UCSD-AML1 (cell line): ENCODE measurements around the gene STARD7.
"Not testable (repeated sequence)": the region's sequence is repeated elsewhere in the genome, so short reads cannot be mapped to it uniquely, and the experiment has no call there.

Experiments used
- DNase-seq: peaks from one replicate; lab custom pipeline; 2025; ENCODE audit not compliant: unreplicated experiment; lab: John Stamatoyannopoulos, UW

Gene STARD7

GRCh38 chr2:96164459-96165184 lies 44.0 kb downstream of the STARD7 start:
- no peak for DNase-seq

- DNase-seq, result no peak
These were observed 44.7 kb downstream of the STARD7 start for GRCh38 chr2:96163768-96164429.

GRCh38 chr2:96163415-96163767 lies 45.2 kb downstream of the STARD7 start:
- DNase-seq, result no peak

DNA sequence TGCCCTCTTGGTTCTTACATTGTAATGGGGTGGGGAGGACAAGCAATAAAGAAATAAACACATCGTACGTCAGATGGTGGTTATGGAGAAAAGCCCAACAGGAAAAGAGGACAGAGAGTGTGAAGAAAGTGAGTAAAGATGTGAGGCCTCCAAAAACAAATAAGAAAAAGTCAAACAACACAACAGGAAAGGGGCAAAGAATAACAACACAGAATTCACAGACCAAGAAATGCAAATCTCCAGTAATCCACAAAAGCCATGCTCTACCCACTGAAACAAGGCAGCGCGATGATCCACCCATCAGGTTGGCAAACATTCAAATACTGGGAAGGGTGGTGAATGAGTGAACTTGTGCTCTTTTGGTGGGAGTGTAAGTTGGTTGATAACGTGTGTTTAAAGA lies 46.7 kb downstream of the STARD7 start:
- DNase-seq, result no peak

DNA sequence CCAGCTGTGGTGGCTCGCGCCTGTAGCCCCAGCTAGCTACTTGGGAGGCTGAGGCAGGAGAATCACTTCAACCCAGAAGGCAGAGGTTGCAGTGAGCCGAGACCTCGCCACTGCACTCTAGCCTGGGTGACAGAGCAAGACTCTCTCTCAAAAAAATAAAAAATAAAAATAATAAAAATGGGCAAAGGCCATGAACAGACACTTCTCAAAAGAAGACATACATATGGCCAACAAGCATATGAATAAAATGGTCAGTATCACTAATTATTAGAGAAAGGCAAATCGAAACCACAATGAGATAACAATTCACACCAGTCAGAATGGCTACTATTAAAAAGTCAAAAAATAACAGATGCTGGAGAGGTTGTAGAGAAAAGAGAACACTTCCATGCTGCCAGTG lies 48.3 kb downstream of the STARD7 start:
- not testable (repeated sequence) for DNase-seq

DNA sequence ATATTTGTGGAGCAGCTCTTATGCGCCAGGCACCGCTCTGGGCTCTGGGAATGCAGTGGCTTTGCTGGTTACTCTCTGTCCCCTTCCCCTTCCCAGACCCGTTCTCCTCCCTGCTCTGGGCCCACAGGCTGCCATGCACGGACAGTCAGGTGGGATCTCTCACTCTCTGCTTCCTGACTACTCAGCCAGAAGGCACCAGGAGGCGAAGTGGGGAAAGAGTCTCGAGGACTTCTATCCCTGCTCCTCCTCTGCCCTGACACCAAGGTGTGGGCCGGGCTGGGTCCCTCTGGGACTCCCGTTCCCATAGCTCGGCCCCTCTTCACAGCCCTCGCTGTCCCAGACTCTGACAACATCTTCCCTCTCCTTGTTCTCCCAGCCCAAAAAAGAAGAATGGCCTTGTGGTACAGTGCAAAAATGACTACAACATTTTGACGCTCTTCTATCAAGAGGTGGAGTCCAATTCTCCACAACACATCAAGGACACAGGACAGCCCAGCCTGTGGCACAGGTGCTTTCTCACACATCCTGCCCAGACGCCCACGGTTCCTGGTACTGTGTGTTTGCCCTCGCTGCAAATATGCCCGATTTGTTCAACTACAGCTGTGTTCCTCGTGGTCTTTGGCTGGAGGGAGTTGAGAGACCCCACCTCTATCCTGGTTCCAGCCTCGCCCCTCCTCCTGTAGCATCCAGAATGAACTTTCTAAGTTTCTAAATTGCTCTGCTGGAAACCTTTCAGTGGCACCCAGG lies 49.4 kb downstream of the STARD7 start:
- DNase-seq, result no peak

DNA sequence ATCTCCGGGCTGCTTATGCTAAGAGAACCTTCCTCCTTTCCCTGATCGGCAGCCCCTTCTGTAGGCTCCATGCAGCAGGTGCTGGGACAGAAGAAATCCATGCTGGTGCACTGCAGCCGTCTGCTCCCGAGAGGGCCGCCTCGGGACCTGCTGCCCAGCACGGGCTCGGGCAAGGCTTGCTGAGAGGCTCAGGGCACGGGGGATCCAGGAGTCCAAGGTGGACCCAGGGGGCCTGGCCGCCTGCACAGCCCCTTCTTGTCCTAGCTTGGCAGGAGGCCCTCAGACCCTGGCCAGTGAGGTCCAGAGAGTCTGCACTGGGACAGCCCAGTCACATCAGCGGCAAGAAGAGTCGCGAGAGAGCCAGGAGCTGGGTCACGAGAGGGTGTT lies 50.1 kb downstream of the STARD7 start:
- no peak for DNase-seq

GRCh38 chr2:96157649-96158553 lies 50.7 kb downstream of the STARD7 start:
- no peak for DNase-seq

DNA sequence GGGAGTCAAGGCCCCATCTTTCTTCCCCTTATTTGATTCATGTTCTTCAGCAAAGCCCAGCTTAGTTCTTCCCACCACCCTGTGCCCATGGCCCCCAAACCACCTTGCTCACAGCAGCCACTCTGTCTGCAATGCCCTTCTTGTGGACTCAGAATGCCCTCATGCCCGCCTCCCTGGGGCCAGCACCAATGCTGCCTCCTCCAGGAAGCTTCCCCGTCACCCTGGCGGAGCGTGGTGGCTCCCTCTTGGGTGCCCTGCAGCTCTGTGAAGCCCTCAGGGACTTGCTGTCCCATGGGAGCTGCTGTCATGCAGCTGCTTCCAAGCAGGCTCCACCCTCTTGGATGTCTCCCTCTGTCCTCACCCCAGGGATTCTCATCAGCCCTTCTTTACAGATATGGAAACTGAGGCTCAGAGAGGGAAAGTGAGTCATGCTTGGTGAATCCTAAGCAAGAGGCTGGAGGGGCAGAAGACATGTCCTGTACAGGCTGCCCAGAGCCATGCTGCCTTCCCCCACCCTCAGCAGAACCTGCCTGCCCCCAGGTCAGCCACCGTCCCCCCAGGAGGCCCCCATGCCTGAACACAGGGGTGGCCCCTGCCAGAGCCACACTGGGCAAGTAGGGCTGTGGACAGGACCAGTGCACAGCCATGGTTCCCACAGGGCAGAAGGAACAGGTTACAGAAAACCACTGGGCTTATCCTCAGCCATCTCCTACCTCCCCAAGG lies 51.5 kb downstream of the STARD7 start:
- no peak for DNase-seq

DNA sequence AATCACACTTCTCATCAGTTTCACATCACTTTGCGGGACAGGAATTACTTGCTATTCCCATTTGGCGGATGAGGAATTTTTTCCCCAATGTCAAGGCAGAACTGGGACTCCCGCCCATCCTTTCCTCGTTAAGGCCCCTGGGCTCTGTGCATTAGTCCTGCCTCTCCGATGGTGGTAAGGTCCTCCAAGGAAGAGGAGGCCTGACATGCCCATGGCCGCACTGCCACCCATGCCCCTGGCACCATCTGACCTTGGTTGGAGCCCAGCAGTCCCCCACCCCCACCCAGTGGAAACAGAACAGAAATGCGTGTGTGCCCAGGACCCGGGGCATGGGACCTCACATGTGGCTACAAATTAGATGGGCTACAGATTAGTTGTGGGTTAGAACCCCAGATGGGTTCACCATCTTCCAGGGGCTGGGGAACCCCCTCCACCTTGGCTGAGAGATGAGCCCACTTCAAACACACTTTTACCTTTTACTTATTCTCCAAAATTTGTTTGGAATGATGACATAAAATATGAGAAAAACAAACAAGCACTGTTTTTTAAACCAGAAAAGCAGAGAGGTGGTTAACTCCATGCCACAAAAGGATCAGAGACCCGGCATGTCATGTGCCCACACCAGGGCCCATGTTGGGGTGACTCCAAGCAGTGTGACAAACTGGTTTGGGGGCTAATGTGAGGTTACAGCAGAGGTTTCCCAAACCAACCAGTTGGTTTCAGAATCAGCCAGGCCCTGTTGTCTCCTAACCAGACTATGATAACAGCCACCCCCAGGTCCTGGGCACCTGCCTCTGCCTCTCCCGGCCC lies 52.4 kb downstream of the STARD7 start:
- no peak for DNase-seq

DNA sequence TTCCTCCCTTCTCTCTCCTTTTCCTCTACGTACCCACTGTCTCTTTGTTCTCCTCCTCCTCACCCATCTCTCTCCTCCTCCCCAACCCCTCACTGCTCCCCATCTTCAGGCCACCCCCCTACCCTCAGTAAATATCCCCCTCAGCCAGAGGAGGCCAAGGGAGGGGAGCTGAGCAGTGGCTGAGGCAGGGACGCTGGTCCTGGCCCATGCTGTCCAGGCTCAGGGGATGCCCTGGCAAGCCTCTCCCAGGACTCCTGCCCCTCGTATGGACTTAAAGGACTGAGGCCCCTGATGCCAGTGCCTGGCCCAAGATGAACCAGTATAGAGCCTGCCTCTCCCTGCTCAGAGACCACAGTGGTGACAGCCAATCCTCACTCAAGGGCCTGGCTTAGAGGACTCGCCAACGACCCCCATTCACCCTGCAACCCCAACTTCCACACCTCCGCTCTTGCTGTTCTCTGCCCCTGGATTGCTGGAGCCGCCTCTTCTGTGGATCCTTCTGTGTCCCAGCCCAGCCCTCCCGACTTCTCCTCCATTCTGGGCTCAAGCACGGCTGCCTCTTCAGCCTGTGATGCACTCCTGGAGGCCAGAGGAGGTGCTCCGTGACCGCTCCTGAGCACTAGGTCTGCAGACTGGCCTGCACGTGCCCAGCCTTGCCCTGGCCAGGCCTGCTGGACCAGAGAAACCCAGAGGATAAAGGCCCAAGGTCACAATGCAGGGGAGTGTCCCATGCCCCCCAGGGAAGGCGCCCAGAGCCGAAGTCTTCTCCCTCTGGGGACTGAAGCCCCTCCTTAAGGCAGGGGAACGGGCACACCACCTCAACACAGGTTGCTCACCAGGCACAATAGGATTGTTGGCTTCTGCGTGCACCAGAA lies 53.9 kb downstream of the STARD7 start:
- no peak for DNase-seq

DNA sequence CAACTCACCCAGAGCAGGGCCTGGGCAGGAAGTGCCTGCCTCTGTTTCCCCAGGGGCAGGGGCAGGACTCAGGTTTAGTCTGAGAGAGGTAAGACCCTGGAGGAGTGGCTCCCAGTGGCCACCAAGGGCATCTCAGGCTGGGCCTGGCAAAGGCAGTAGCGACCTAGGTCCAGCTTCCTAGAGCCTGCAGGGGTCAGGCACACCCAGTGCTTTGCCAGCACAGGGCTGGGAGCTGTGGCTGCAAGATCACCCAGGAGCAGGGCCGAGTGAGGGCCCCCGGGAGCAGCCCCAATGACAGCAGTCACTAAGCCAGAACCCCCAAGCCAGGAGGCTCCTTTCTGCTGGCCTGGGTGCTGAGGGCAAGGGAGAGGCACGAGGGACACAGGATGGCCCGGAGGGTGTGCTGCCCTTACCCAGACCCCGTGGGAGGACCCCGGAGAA lies 54.6 kb downstream of the STARD7 start:
- no peak for DNase-seq

GRCh38 chr2:96153291-96153713 lies 55.3 kb downstream of the STARD7 start:
- no peak for DNase-seq

GRCh38 chr2:96152304-96153161 lies 56.1 kb downstream of the STARD7 start:
- no peak for DNase-seq

- DNase-seq, result no peak
These were observed 56.9 kb downstream of the STARD7 start for GRCh38 chr2:96151595-96152303.

- no peak for DNase-seq
These were observed 57.6 kb downstream of the STARD7 start for GRCh38 chr2:96150791-96151594.
